Neural crest cell (in vitro differentiated cells): ENCODE data around the gene CDC20. TPM values are rescaled to one million over a fixed set of nuclear protein-coding genes. Genes with fewer than 3 reads are reported as not detected.

Source experiments
- DNase-seq: peaks from one replicate; pipeline ENCODE4 v3.0.0; 2021; ENCODE audit warnings: low read depth, mixed read lengths, low spot score
- H3K27ac Mint-ChIP-seq: one replicate; pipeline ENCODE4 v1.8.0; 2021; ENCODE audit warnings: mild to moderate bottlenecking, mixed read lengths; ENCODE audit not compliant: unreplicated experiment
- H3K27me3 Mint-ChIP-seq: 2 replicates; pipeline ENCODE4 v1.8.0; 2021; ENCODE audit warnings: low read depth, mild to moderate bottlenecking, mixed read lengths
- H3K36me3 Mint-ChIP-seq: 2 replicates; pipeline ENCODE4 v1.8.0; 2021; ENCODE audit warnings: low read depth, mild to moderate bottlenecking, mixed read lengths
- H3K4me1 Mint-ChIP-seq: 2 replicates; pipeline ENCODE4 v1.8.0; 2021; ENCODE audit warnings: mixed read lengths
- H3K4me3 Mint-ChIP-seq: one replicate; pipeline ENCODE4 v1.8.0; 2021; ENCODE audit warnings: mild to moderate bottlenecking, mixed read lengths
- H3K9me3 Mint-ChIP-seq: 2 replicates; pipeline ENCODE4 v1.8.0; 2021; ENCODE audit warnings: mixed read lengths
- CTCF ChIP-seq: fragments of 200-600 bp; sonication (generic); conservative IDR thresholded peaks from 2 replicates; pipeline ENCODE4 v1.5.0; 2021; ENCODE audit warnings: antibody characterized with exemption, mild to moderate bottlenecking
- total RNA-seq: library from RNA; stranded (reverse); gene quantifications from 2 replicates; pipeline ENCODE4 v1.2.1, GENCODE V29; 2021

The CDC20 gene
- total RNA-seq, 1 donor from 2014 or later, result 196 TPM

GRCh38 chr1:43370564-43370963 lies 11.8 kb downstream of the CDC20 start:
- no peak overlapping the region for H3K27ac Mint-ChIP-seq
- TF ChIP-seq CTCF, result no peak
- DNase-seq, result no peak
- H3K27me3 Mint-ChIP-seq, result no peaks in the 10 kb centered on the region
- H3K4me1 Mint-ChIP-seq, result peaks cover 14% of the 10 kb centered on the region
- no peaks in the 10 kb centered on the region for H3K36me3 Mint-ChIP-seq
- peak overlapping the region; percentile 32 for H3K4me3 Mint-ChIP-seq
- no peaks in the 10 kb centered on the region for H3K9me3 Mint-ChIP-seq

GRCh38 chr1:43372172-43372571 lies 13.4 kb downstream of the CDC20 start:
- Mint-ChIP-seq H3K9me3 (no peaks in the 10 kb centered on the region), H3K27ac (no peak overlapping the region)
- no peak for TF ChIP-seq CTCF

GRCh38 chr1:43373066-43373940 lies 14.5 kb downstream of the CDC20 start:
- DNase-seq, result no peak
- no peak overlapping the region for H3K4me3 Mint-ChIP-seq
- no peaks in the 10 kb centered on the region for H3K9me3 Mint-ChIP-seq
- TF ChIP-seq CTCF, result no peak
- peaks cover 24% of the 10 kb centered on the region for H3K4me1 Mint-ChIP-seq
- H3K27me3 Mint-ChIP-seq, result no peaks in the 10 kb centered on the region
- no peaks in the 10 kb centered on the region for H3K36me3 Mint-ChIP-seq
- H3K27ac Mint-ChIP-seq, result no peak overlapping the region

More at GRCh38 chr1:43372172-43372571, 13.4 kb downstream of the CDC20 start:
- H3K4me1 Mint-ChIP-seq, result peaks cover 17% of the 10 kb centered on the region
- H3K36me3 Mint-ChIP-seq, result no peaks in the 10 kb centered on the region
- H3K27me3 Mint-ChIP-seq, result no peaks in the 10 kb centered on the region
- DNase-seq, result no peak
- no peak overlapping the region for H3K4me3 Mint-ChIP-seq

GRCh38 chr1:43376723-43377235 lies 18.0 kb downstream of the CDC20 start:
- H3K27me3 Mint-ChIP-seq, result no peaks in the 10 kb centered on the region
- peaks cover 5% of the 10 kb centered on the region for H3K36me3 Mint-ChIP-seq
- H3K27ac Mint-ChIP-seq, result peak overlapping the region; percentile 43
- H3K9me3 Mint-ChIP-seq, result no peaks in the 10 kb centered on the region
- DNase-seq, result no peak
- no peak overlapping the region for H3K4me3 Mint-ChIP-seq
- TF ChIP-seq CTCF, result no peak
- H3K4me1 Mint-ChIP-seq, result peaks cover 39% of the 10 kb centered on the region

GRCh38 chr1:43377831-43378230 lies 19.1 kb downstream of the CDC20 start:
- no peak overlapping the region for H3K4me3 Mint-ChIP-seq
- no peaks in the 10 kb centered on the region for H3K9me3 Mint-ChIP-seq
- DNase-seq, result no peak
- peaks cover 5% of the 10 kb centered on the region for H3K36me3 Mint-ChIP-seq
- TF ChIP-seq CTCF, result no peak
- no peaks in the 10 kb centered on the region for H3K27me3 Mint-ChIP-seq
- no peak overlapping the region for H3K27ac Mint-ChIP-seq
- peaks cover 50% of the 10 kb centered on the region for H3K4me1 Mint-ChIP-seq
